ENCODE data around the gene MFSD2B. TPM values are rescaled to one million over a fixed set of nuclear protein-coding genes. Genes with fewer than 3 reads are reported as not detected.

MFSD2B gene
- 0.17 TPM in 1 of 2 replicates, not detected in the other for total RNA-seq
- 0.08 and 0.10 TPM in 2 replicates for polyA plus RNA-seq
- 0.19 and 0.24 TPM in 2 replicates for polyA plus RNA-seq (2012)
- polyA minus RNA-seq (ENCODE audit: low replicate concordance) = 0.16 and 3.9 TPM in 2 replicates

GRCh38 chr2:24009680-24010476 lies at the start of gene MFSD2B:
TSS of gene MFSD2B (plus strand) at chr2:24010085. CDS start at chr2:24010097, 12 bp downstream.
- H2AFZ ChIP-seq (ENCODE audit: low read length) = peak within 1 kb of the TSS; percentile 49
- no peak for TF ChIP-seq EZH2 (IDR thresholded peaks at IDR 0.05; ENCODE audit: low read length, missing control alignments)
- no peak for TF ChIP-seq CTCF (conservative IDR thresholded peaks at IDR 0.05 in 1 of 2, IDR thresholded peaks at IDR 0.05 in 1 of 2; ENCODE audit: low read depth in 1 of 2, low read length in 2 of 2)
- peaks cover 3% of the 10 kb centered on the region for H3K27me3 ChIP-seq (ENCODE audit: control insufficient read depth, insufficient read depth, low read length)
- peak; percentile 12 to 13 for DNase-seq (ENCODE audit: low read depth in 2 of 2)
- H3K4me3 ChIP-seq (replicated peaks in 1 of 4; ENCODE audit: control extremely low read depth in 1 of 4, insufficient read depth in 1 of 4, low read depth in 3 of 4, low read length in 4 of 4) = peak within 1 kb of the TSS; percentile 30 to 55 (median 40)
- no peak within 1 kb of the TSS for H3K27ac ChIP-seq (ENCODE audit: insufficient read depth, low read length)
- H3K9ac ChIP-seq (ENCODE audit: insufficient read depth, low read length) = peak within 1 kb of the TSS; percentile 30
- H3K9me3 ChIP-seq (ENCODE audit: control insufficient read depth, insufficient read depth, low read depth, low read length) = no peaks in the 10 kb centered on the region
- no peaks in the 10 kb centered on the region for H3K36me3 ChIP-seq (ENCODE audit: control insufficient read depth, insufficient read depth, low read length)
- peak within 1 kb of the TSS; percentile 78 for H3K4me2 ChIP-seq (ENCODE audit: extremely low read depth, insufficient read depth, low read length)
- H4K20me1 ChIP-seq (ENCODE audit: control insufficient read depth, extremely low read depth, insufficient read depth, low read length) = no peaks in the 10 kb centered on the region
- H3K4me1 ChIP-seq (ENCODE audit: control insufficient read depth, extremely low read depth, insufficient read depth, low read length) = no peaks in the 10 kb centered on the region
- no peaks in the 10 kb centered on the region for H3K79me2 ChIP-seq (ENCODE audit: control insufficient read depth, insufficient read depth, low read length)

- no peak for TF ChIP-seq CTCF (conservative IDR thresholded peaks at IDR 0.05 in 1 of 2, IDR thresholded peaks at IDR 0.05 in 1 of 2; ENCODE audit: low read depth in 1 of 2, low read length in 2 of 2)
- no peak for TF ChIP-seq EZH2 (IDR thresholded peaks at IDR 0.05; ENCODE audit: low read length, missing control alignments)
- Histone ChIP-seq H3K4me3 (replicated peaks in 1 of 4; ENCODE audit: control extremely low read depth in 1 of 4, insufficient read depth in 1 of 4, low read depth in 3 of 4, low read length in 4 of 4) (no peak overlapping the region), H3K36me3 (ENCODE audit: control insufficient read depth, insufficient read depth, low read length) (no peaks in the 10 kb centered on the region), H3K4me1 (ENCODE audit: control insufficient read depth, extremely low read depth, insufficient read depth, low read length) (no peaks in the 10 kb centered on the region), H4K20me1 (ENCODE audit: control insufficient read depth, extremely low read depth, insufficient read depth, low read length) (no peaks in the 10 kb centered on the region), H2AFZ (ENCODE audit: low read length) (no peak overlapping the region), H3K79me2 (ENCODE audit: control insufficient read depth, insufficient read depth, low read length) (no peaks in the 10 kb centered on the region), H3K27ac (ENCODE audit: insufficient read depth, low read length) (no peak overlapping the region), H3K9ac (ENCODE audit: insufficient read depth, low read length) (no peak overlapping the region), H3K4me2 (ENCODE audit: extremely low read depth, insufficient read depth, low read length) (no peak overlapping the region), H3K27me3 (ENCODE audit: control insufficient read depth, insufficient read depth, low read length) (no peaks in the 10 kb centered on the region), H3K9me3 (ENCODE audit: control insufficient read depth, insufficient read depth, low read depth, low read length) (no peaks in the 10 kb centered on the region)
- no peak for DNase-seq (ENCODE audit: low read depth in 2 of 2)
Measured at GRCh38 chr2:23967846-23968245, 42.0 kb upstream of the MFSD2B start.

- TF ChIP-seq EZH2 (IDR thresholded peaks at IDR 0.05; ENCODE audit: low read length, missing control alignments) (no peak), CTCF (conservative IDR thresholded peaks at IDR 0.05 in 1 of 2, IDR thresholded peaks at IDR 0.05 in 1 of 2; ENCODE audit: low read depth in 1 of 2, low read length in 2 of 2) (no peak)
- Histone ChIP-seq H3K4me1 (ENCODE audit: control insufficient read depth, extremely low read depth, insufficient read depth, low read length) (no peaks in the 10 kb centered on the region), H3K27me3 (ENCODE audit: control insufficient read depth, insufficient read depth, low read length) (no peaks in the 10 kb centered on the region), H3K9ac (ENCODE audit: insufficient read depth, low read length) (no peak overlapping the region), H3K36me3 (ENCODE audit: control insufficient read depth, insufficient read depth, low read length) (no peaks in the 10 kb centered on the region), H3K4me3 (replicated peaks in 1 of 4; ENCODE audit: control extremely low read depth in 1 of 4, insufficient read depth in 1 of 4, low read depth in 3 of 4, low read length in 4 of 4) (no peak overlapping the region), H4K20me1 (ENCODE audit: control insufficient read depth, extremely low read depth, insufficient read depth, low read length) (no peaks in the 10 kb centered on the region), H3K27ac (ENCODE audit: insufficient read depth, low read length) (no peak overlapping the region), H3K4me2 (ENCODE audit: extremely low read depth, insufficient read depth, low read length) (no peak overlapping the region), H3K9me3 (ENCODE audit: control insufficient read depth, insufficient read depth, low read depth, low read length) (no peaks in the 10 kb centered on the region), H3K79me2 (ENCODE audit: control insufficient read depth, insufficient read depth, low read length) (no peaks in the 10 kb centered on the region), H2AFZ (ENCODE audit: low read length) (no peak overlapping the region)
- DNase-seq (ENCODE audit: low read depth in 2 of 2) = no peak
Measured at GRCh38 chr2:23976883-23977282, 33.0 kb upstream of the MFSD2B start.

Data from fibroblast of lung (primary cell).